ENCODE results near the gene PGGT1B.

Gene PGGT1B

DNA sequence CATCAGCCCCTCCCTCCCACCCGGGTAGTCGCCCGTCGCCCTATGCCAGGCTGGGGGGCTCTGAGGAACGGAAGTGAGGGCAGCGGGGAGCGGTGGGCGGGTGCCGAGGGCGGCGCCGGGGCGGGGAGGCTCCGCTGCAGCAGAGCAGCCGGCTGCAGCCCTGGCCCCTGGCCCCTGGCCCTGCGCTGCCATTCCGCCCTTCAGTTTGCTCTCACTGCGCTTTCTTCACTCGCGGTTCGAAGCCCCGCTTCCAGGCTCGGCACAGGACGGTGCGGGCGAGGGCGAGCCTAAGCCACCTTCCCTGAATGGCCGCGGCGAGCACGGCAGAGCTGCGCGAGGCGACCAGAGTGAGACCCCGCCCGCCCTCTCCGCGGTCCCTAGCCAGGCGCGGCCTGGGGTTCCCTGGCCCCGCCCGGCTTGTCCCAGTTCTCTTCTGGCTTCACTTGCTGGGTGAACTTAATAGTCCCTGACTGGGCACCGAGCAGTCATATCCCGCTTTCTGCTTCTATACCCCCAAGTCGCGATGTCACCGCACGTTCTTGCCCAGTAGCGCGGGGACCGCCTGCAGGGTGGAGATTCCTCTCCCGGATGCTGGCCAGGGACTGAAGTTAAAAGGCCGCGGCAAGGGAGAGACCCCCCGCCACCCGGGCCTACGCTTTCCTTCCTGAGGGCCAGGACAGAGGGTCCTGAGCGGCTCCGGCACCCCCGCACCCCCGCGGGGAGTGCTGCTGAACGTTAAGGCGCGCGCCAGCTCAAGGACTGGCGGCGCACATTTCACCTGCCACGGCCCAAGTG, 92.3 kb downstream of the PGGT1B start:
- no peak for TF ChIP-seq Cebpa-rat (IDR thresholded peaks at IDR 0.05)
- no peak overlapping the region for H3K9ac ChIP-seq
- H3K27ac ChIP-seq: no peak overlapping the region
- peaks cover 14% of the 10 kb centered on the region for H4K20me1 ChIP-seq
- peak overlapping the region; percentile 79 for H3K4me3 ChIP-seq
- peak overlapping the region; percentile 99 for H3K4me2 ChIP-seq
- H3K36me3 ChIP-seq: no peaks in the 10 kb centered on the region
- peaks cover 67% of the 10 kb centered on the region for H3K27me3 ChIP-seq
- peaks cover 29% of the 10 kb centered on the region for H3K9me3 ChIP-seq
- peaks cover 16% of the 10 kb centered on the region for H3K4me1 ChIP-seq

DNA sequence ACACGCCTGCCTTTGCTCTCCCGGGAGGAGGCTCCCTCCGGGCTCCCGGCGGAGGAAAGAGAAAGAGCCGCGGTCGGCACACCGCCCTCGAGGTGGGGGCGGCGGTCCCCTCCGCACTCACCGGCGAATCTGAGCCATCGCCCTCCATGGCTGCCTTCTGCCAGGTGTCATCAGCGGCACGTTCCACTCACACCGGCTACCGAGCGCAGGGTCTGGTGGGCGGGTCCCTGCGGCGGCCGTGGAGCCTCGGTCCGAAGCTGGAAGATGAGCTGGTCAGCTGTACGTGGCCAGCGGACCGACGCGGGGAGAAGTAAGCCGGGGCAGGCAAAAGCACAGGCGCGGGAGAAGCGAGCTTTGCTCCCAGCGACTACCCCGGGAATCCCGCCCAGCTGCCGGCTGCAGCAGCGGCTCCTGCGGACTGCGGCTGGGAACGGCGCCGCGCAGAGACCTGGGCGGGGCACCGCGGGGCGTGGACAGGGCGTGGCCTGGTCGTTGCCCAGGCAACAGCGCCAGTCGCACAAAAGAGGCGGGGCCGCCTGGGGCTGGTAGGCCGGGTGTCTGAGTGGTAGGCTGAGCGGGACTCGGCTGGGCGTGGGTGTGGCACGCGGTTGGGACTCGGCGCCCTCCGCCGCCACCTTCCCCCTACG, 93.1 kb downstream of the PGGT1B start, which contains the start of gene TRIM36:
TRIM36 (minus strand) TSS at position 422 of the 647 bp plus-strand sequence; CDS start at position 148, 274 bp downstream.
- Histone ChIP-seq H3K27ac (no peak within 1 kb of the TSS), H3K9ac (peak within 1 kb of the TSS; percentile 21; the same call in 1 of the 2 replicates), H3K4me1 (peaks cover 16% of the 10 kb centered on the region)

DNA sequence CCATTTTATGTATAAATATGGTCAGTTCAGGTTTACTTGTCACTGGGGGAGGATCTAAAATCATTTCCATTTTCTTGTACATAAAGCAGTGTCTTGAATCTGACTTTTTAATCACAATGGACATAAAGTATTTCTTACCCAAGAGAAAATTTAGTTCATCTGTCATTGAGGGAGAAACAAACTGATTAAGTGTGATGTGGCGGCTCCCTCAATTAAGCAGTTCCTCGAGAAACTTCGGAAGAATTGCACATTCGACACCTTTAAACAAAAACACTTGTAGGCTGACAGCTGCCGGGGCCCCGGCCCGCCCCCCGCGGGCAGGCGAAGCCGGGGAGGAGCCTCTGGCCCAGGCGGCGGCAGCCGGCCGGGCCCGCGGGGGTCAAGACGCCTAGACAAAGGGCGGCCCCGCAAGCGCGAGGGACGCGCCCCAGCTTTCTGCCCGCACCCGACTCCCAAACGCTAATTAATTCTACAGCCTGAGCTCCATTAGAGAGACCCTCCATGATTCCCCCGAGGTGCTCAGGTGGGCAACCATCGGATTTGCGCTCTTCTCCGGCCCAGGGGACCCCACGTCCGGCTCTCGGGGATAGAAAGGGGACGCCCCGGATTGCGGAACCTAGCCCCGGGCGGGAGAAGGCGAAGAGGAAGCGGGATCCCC, 93.7 kb downstream of the PGGT1B start:
- Histone ChIP-seq H3K9me3 (peaks cover 40% of the 10 kb centered on the region), H3K27ac (no peak overlapping the region), H4K20me1 (peaks cover 14% of the 10 kb centered on the region), H3K27me3 (peaks cover 67% of the 10 kb centered on the region), H3K36me3 (no peaks in the 10 kb centered on the region), H3K4me3 (peak overlapping the region; percentile 79), H3K4me2 (peak overlapping the region; percentile 99), H3K4me1 (peaks cover 16% of the 10 kb centered on the region), H3K9ac (peak overlapping the region; percentile 21; the same call in 1 of the 2 replicates)
- TF ChIP-seq Cebpa-rat (IDR thresholded peaks at IDR 0.05): no peak

More for the DNA sequence above, 93.1 kb downstream of the PGGT1B start, which contains the start of gene TRIM36:
- TF ChIP-seq Cebpa-rat (IDR thresholded peaks at IDR 0.05): no peak
- H3K4me3 ChIP-seq: peak within 1 kb of the TSS; percentile 79
- peaks cover 36% of the 10 kb centered on the region for H3K9me3 ChIP-seq
- peaks cover 14% of the 10 kb centered on the region for H4K20me1 ChIP-seq
- H3K36me3 ChIP-seq: no peaks in the 10 kb centered on the region
- H3K27me3 ChIP-seq: peaks cover 67% of the 10 kb centered on the region
- H3K4me2 ChIP-seq: peak within 1 kb of the TSS; percentile 99

DNA sequence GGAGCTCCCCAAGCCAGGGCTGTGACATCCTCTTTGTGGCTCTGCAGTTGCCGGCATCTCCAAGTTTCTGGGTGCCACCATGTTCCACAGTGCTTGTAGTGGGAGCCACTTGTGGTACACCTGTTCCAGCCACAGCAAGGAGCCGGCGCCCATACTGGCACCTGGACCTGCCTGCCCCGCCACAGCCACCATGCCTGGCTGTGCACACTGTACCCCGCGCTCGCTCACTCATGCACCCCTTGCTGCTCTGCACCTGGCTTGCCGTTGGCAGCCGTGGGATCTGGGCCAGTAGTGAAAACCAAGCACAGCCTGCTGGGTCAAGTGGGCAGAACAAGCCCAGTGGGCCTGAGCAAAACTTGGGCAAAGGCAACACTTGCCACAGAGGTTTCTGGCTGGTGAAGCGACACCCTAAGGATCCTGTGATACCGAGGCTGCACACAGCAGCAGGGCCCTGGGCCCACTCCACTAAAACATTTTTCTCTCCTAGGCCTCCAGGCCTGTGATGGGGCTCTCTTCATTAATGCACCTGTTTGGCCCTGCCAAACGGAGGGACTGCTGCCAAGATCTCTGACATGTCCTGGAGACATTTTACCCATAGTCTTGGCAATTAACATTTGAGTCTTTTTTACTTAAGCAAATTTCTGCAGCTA, 95.8 kb downstream of the PGGT1B start:
- H3K27me3 ChIP-seq: peaks cover 51% of the 10 kb centered on the region
- H3K4me1 ChIP-seq: peaks cover 16% of the 10 kb centered on the region
- H3K36me3 ChIP-seq: no peaks in the 10 kb centered on the region
- no peak overlapping the region for H3K27ac ChIP-seq
- peaks cover 14% of the 10 kb centered on the region for H4K20me1 ChIP-seq
- no peak overlapping the region for H3K4me3 ChIP-seq
- H3K9ac ChIP-seq: no peak overlapping the region
- H3K4me2 ChIP-seq: no peak overlapping the region
- peaks cover 40% of the 10 kb centered on the region for H3K9me3 ChIP-seq
- no peak for TF ChIP-seq Cebpa-rat (IDR thresholded peaks at IDR 0.05)

DNA sequence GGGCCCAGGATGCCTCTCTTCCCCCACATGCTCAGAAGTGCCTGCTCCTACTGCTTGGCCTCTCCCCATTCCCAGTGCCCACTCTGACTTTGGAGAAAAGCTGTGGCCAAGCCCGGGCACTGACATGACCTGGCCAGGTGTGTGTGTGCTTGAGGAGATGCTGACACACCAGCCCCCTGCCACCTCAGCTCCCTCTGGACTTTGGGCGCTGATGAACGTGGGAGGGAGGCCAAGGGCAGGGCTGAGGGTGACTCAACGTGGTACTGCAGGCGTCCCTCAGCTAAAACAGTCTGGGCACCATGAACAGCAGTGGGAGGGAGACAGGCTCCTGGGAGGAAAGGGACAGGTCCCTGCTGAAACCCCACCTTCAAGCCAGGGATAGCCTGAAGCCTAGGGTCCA, 96.9 kb downstream of the PGGT1B start:
- Histone ChIP-seq H3K4me1 (peaks cover 12% of the 10 kb centered on the region), H3K36me3 (no peaks in the 10 kb centered on the region), H3K27me3 (peaks cover 40% of the 10 kb centered on the region), H3K9ac (no peak overlapping the region), H3K27ac (no peak overlapping the region), H3K4me3 (no peak overlapping the region), H3K4me2 (no peak overlapping the region), H3K9me3 (peaks cover 40% of the 10 kb centered on the region), H4K20me1 (peaks cover 6% of the 10 kb centered on the region)
- no peak for TF ChIP-seq Cebpa-rat (IDR thresholded peaks at IDR 0.05)

DNA sequence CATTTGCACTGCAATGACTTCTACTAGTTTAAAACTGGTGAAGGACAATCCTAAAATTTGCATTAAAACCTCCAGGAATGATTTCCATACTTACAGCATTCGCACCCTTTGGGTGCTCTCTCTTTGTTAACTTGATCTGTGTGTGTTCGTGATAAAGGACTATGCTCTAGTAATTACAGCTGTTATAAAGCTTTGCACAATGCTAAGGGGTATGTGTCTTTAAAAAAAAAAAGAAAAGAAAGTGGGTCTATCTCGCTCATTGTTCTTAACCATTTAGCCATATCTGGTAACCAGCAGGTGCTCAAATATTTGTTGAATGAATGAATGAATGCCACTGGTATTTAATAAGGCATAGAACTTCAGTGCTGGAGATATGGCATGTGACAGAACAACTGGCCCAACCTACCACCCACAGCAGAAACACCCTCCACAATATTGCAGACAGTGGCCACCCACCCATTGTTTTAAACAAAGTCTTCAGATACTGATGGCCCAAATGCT, 101.7 kb downstream of the PGGT1B start:
- H3K27me3 ChIP-seq: no peaks in the 10 kb centered on the region
- H3K27ac ChIP-seq: no peak overlapping the region
- H3K4me1 ChIP-seq: no peaks in the 10 kb centered on the region
- no peak for TF ChIP-seq Cebpa-rat (IDR thresholded peaks at IDR 0.05)
- no peaks in the 10 kb centered on the region for H3K36me3 ChIP-seq
- H3K9me3 ChIP-seq: peaks cover 22% of the 10 kb centered on the region
- no peaks in the 10 kb centered on the region for H4K20me1 ChIP-seq
- no peak overlapping the region for H3K4me3 ChIP-seq
- H3K4me2 ChIP-seq: no peak overlapping the region
- H3K9ac ChIP-seq: no peak overlapping the region
